Stimulated activated CD4-positive, alpha-beta T cell treated with anti-CD3 and anti-CD28 coated beads, Interleukin-4, amount 100 ng/mL, for 4 hours (primary cell): Measurements from ENCODE around the gene CENPM.
A peak's percentile ranks its signal among the peaks of the same experiment; 100 is the strongest.

ENCODE experiments used
- DNase-seq, 2 experiments: peaks; one replicate each; pipeline ENCODE4 v3.0.0-alpha.2; 2020

CENPM gene

GRCh38 chr22:41946629-41947423, at the start of gene CENPM:
CENPM (minus strand) TSS chr22:41947152; CDS start chr22:41947076, 76 bp downstream.
- DNase-seq, result peak; percentile 83 to 88

- no peak for DNase-seq
Measured at GRCh38 chr22:41995211-41995610, 48.3 kb upstream of the CENPM start.

- no peak for DNase-seq
Measured at GRCh38 chr22:41992496-41992895, 45.5 kb upstream of the CENPM start.

- DNase-seq, result no peak
Measured at GRCh38 chr22:41991111-41991510, 44.2 kb upstream of the CENPM start.

- no peak for DNase-seq
Measured at GRCh38 chr22:41989246-41989645, 42.3 kb upstream of the CENPM start.

GRCh38 chr22:41987276-41987675, 40.3 kb upstream of the CENPM start:
- no peak for DNase-seq

GRCh38 chr22:41983513-41984405, 36.8 kb upstream of the CENPM start:
- DNase-seq, result no peak

- no peak for DNase-seq
Measured at GRCh38 chr22:41982865-41983264, 35.9 kb upstream of the CENPM start.

DNA sequence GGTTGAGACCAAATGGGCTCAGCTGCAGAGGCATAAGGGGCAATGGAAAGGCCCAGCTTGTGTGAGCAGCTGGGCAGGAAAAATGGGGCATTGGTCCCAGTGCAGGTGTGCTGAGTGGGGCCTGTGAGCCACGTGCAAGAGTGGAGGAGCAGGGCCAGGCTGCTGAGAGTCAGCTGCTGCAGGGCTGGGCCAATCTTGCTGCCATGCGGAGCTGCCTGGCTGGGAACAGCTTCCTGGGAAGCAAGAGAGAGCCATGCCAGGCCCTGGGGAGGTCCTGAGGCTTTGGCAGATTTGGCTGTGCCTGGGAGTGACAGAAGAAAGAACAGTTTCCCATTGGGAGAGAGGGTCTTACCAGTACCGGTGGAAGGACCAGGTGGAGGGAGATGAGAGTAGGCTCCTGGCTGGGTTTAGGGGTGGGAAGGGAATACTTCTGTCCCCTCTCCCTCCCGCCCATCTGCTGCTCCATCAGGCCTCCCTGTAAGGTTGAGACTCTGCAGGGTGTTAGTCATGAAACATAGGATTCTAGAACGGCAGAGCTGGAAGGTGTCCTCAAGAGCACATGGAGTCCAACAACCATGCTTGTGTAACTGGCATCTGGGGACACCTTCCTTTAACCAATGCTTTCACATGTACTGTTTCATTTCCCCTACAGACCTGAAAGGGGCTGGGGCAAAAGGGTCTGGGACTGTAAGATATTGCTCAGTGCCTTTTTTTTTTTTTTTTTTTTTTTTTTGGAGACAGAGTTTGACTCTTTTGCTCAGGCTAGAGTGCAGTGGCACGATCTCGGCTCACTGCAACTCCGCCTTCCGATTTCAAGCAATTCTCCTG, 32.7 kb upstream of the CENPM start:
- no peak for DNase-seq

DNA sequence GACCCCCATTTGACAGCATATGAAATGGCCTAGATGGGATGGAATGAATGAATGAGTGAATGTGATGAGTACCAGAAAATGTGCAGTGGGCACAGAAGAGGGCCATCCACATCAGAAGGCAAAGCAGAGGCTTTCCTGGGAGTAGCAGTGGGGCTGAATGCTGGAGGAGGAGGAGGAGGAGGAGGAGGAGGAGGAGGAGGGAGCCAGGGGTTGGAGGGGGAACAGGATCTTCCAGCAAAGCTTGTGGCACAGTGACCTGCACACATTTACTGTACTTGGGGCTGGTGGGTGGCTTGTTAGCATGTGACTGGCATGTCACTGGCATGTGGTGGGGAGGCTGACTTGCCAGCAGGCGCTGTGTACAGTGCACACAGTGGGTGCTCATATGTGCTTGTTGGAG, 31.8 kb upstream of the CENPM start:
- DNase-seq, result no peak

DNA sequence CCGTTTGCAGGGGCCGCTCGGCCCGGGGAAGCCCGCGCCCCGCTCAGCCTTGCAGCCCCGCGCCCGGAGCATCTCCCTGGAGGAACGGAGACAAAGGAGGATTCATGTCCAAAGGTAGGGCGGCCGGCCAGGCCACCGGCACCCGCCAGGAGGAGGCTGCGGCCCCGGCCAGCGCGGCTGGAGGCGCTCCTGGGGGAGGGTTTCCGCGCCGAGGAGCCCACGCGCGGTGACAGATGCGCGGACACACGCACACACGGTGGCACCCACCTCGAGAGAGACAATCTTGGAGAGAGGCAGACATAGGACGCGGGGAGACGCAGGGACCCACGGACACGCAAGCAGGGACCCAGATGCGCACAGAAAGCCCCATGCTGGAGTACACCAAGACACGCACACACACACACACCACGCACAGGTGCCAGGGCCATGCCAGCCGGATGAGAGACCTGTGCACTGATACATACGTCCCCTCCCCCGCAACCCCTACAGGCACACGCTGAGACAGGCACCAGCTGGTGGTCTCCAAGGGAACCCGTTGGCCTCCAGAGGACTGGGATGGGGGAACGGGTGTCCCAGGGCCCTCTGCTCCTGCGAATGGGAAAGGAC, 30.1 kb upstream of the CENPM start:
- DNase-seq, result no peak

- DNase-seq, result peak; percentile 45 to 57
Measured at GRCh38 chr22:41976070-41976901, 29.3 kb upstream of the CENPM start.

DNA sequence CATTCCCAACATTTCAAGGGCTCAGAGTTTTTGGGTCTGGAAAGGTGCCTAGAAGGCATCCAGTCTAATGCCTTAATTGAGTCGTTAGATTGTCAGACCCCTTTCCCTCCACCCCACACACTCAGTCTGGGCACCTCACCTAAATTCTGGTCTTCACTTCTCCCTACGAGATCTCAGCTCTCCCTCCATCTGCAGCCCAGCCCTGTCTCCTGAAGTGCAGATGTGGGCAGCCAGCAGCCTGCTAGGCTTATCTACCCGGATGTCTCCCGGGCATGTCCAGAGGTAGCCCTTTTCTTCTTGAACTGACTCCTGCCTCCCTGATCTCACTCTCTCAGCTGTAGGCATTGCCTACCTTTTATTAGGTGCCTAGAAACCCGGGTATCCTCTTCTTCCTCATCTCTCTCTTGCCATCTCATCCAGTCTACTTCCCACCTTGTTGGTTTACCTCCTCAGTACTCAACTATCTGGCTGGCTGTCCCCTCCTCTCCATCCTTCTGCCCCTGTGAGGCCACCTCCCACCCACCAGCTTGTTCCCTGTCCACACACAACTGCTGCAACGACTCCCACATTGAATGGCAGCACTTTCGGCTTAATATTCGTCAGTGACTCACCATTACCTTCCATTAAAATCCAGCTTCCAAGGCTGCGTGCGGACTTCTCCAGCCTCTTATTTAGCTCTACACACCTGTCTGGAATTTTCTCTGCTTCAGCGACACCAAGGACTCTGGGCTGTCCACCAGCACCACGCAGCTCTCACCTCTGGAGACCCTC, 28.5 kb upstream of the CENPM start:
- no peak for DNase-seq

DNA sequence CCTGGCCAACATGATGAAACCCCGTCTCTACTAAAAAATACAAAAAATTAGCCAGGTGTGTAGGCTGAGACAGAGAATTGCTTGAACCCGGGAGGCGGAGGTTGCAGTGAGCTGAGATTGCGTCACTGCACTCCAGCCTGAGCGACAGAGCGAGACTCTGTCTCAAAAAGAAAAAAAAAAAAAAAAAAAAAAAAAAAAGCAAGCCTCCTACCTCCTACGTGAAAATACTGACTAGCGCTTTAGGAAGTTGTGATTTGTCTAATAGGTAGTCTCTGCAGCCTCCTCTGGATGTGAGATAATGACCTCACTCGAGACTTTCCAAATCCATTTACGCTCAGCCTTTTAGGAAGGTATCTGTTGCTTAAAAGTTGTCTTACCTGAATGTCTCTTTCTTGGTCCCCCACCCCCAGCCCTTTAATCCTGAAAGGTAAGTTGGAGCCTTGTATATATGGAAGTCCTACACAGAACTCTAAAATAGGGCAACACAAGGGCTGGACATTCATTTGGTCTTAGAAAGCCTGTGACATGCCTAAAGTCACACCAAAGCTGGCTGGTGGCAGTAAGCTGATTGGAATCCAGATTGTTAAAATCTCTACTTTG, 27.8 kb upstream of the CENPM start:
- no peak for DNase-seq

- no peak for DNase-seq
Measured at GRCh38 chr22:41971431-41971830, 24.5 kb upstream of the CENPM start.

DNA sequence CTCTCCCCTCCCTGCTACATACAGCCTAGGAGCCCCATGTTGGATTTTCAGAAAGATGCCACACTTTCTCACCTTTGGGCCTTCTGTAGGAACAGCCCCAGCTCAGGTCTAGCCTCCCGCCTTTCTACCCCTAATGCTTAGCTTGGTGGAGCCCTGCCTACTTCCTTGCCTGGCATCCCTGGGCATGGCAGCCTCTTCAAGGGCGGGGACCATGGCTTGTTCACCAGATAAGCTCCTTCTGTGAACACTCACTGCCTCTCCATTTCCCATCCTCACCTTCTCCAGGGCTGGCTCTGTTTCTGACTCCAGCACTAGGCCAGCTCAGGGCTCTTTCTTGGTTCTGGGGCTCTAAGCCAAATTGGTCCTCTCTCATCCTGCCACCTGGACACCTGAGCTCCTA, 23.6 kb upstream of the CENPM start:
- no peak for DNase-seq

DNA sequence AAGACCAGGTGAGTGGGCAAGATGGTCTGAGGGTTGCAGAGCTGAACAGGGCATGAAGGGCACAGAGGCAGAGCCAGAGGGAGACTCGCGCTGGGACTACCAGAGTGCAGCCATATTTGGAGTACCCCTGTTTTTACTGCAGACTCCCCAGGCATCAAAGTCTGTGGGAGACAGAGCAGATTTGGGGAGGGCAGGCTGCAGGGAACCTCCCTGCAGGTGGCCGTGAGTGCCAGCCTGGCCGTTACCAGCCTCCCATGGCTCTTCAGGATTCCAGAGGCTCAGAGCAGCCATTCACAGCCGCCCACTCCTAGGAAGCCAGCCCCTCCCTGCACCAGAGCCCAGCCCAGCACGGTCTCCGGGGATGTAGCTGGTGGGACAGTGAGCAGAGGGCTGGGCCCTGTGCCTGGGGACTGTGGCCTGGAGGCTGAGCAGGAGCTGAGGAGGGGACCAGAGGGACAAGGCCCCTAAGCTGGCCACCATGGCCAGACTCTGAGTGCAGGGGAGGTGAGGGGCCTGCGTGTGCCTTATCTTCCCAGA, 22.2 kb upstream of the CENPM start, which contains the start of gene SEPTIN3:
Gene SEPTIN3, plus strand, starts transcription at position 334 of the 537 bp plus-strand sequence. CDS start 2,050 bp downstream, outside the sequence.
- no peak for DNase-seq

DNA sequence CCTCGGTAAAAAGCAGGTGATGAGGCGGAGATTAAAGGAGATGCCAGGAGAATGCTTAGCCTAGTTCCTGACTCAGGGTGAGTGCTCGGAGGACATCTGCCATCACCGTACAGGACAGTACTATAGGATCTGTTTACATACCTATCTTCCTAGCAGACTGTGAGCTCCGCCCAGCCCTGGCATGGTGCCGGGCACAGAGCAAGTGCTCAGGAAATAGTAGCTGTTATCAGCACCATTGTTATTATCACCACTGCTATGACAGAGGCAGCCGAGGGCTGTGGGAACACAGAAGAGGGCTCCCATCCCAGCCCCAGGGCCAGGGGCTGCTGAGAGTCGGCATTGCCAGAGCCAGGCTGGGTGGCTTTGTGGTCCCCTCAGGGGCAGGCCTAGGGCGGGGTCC, 21.6 kb upstream of the CENPM start:
- DNase-seq, result no peak

GRCh38 chr22:41966607-41967240, 19.8 kb upstream of the CENPM start:
- DNase-seq, result peak in 1 of 2 experiments; percentile 30

DNA sequence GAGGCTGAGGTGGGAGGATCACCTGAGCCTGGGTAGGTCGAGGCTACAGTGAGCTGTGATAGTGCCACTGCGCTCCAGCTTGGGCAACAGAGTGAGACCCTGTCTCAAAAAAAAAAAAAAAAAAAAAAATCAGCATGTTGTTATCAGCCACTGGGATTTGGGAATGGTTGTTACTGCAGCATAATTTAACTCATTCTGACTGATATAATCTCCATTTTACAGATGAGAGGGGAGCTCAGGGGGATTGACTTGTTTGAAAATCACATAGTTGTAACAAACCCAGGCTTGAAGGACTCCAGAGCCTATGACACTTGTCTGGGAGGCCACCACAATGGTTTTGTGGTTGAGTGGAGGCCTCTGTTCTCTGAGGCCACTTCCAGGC, 19.3 kb upstream of the CENPM start:
- DNase-seq, result no peak
